NCI-H2081 treated with DMSO at 0.1 percent for 48 hours (cell line): Measurements from ENCODE around the gene VSIG4.
"Not testable (repeated sequence)": the region's sequence is repeated elsewhere in the genome, so short reads cannot be mapped to it uniquely, and the experiment has no call there.

Source experiments
- DNase-seq: peaks from one replicate; lab custom pipeline; 2025; lab: John Stamatoyannopoulos, UW

The VSIG4 gene

DNA sequence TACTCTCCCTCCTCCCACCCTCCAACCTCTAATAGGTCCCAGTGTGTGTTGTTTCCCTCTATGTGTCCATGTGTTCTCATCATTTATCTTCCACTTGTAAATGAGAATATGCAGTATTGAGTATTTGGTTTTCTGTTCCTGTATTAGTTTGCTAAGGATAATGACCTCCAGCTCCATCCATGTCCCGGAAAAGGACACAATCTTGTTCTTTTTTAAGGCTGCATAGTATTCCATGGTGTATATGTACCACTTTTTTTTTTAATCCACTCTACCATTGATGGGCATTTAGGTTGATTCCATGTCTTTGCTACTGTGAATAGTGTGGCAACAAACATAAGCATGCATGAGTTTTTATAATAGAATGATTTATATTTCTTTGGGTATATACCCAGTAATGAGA lies 62.7 kb downstream of the VSIG4 start:
- DNase-seq: not testable (repeated sequence)

DNA sequence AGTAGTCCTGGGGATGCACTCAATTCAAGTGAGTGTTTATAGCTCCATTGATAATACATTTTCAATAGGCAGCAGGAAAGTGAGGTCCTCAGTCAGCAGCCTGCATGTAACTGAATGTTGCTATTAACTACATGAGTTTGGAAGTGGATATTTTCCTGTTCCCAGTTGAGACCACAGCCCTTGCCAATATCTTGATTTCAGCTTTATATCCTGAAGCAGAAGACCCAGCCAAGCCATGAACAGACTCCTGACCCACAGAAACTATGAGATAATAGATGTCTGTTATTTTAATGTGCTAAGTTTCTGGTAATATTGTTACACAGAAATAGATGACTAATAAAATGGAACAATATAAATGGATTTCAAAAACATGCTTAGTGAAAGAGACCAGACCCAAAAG lies 63.7 kb downstream of the VSIG4 start:
- DNase-seq: no peak

DNA sequence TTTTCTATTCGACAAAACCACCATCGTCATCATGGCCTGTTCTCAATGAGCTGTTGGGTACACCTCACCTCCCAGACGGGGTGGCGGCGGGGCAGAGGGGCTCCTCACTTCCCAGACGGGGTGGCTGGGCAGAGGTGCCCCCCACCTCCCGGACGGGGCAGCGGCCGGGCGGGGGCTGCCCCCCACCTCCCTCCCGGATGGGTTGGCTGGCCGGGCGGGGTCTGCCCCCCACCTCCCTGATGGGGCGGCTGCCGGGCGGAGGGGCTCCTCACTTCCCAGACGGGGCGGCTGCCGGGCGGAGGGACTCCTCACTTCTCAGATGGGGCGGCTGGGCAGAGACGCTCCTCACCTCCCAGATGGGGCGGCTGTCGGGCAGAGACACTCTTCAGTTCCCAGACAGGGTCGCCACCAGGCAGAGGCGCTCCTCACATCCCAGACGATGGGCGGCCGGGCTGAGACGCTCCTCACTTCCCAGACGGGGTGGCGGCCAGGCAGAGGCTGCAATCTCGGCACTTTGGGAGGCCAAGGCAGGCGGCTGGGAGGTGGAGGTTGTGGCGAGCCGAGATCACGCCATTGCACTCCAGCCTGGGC lies 64.6 kb downstream of the VSIG4 start:
- not testable (repeated sequence) for DNase-seq
